HCT116 (cell line): ENCODE data around the gene FHOD3. TPM values are rescaled to one million over a fixed set of nuclear protein-coding genes. Genes with fewer than 3 reads are reported as not detected.

Experiments
- ATAC-seq: fragments of 200-7000 bp; cut with Tn5 transposase; 2 replicates; pipeline ENCODE4 v1.9.1; 2020; ENCODE audit warnings: mild to moderate bottlenecking, moderate library complexity
- BruUV-seq: library from RNA; stranded (reverse); fragments of 400-500 nt; replicated peaks from 2 replicates; lab custom pipeline; 2021; lab: Mats Ljungman, UMichigan
- CTCF ChIA-PET: fragments of 300-600 bp; sonication (Branson Sonifier 250); formaldehyde crosslinking; loops from one replicate; lab custom pipeline; 2021; ENCODE audit warnings: antibody characterized with exemption; lab: Charles Lee
- POLR2A ChIA-PET: fragments of 300-600, 350-600 bp; sonication (Branson Sonifier 250); formaldehyde crosslinking; loops from one replicate; lab custom pipeline; 2021; ENCODE audit warnings: antibody characterized with exemption; lab: Charles Lee
- RAD21 ChIA-PET, 2 experiments: fragments of 300-600 bp; sonication (Branson Sonifier 250); formaldehyde crosslinking; loops; one replicate each; lab custom pipeline; 2023; ENCODE audit warnings: low total read pairs in 2 of 2; ENCODE audit not compliant: uncharacterized antibody in 2 of 2, unreplicated experiment in 2 of 2, low non-redundant PET in 1 of 2; lab: Charles Lee
- DNase-seq: peaks from one replicate; pipeline ENCODE4 v3.0.0-alpha.2; 2010; ENCODE audit warnings: low read depth, low spot score
- H2AFZ ChIP-seq: fragments of 200-600 bp; shearing (Covaris generic), sonication (generic); 2 replicates; pipeline ENCODE4 v1.6.1; 2017; ENCODE audit warnings: low read depth, mixed run types, mixed read lengths, antibody characterized with exemption, low read length; ENCODE audit not compliant: poor library complexity, severe bottlenecking
- H3K27ac ChIP-seq: 2 replicates; pipeline ENCODE4 v1.5.1; 2012; ENCODE audit warnings: low read depth, low read length
- H3K27me3 ChIP-seq: fragments of 200-600 bp; sonication (generic); 2 replicates; pipeline ENCODE4 v1.6.1; 2016; ENCODE audit warnings: mixed run types, low read length, mixed read lengths; ENCODE audit not compliant: insufficient read depth
- H3K36me3 ChIP-seq, 2 experiments: fragments of 200-500 bp in 1 of 2; fragments of 200-600 bp in 1 of 2; sonication (Bioruptor generic) in 1 of 2; sonication (generic) in 1 of 2; 2 replicates each; pipeline versions ENCODE4 v1.5.1 to v1.6.1; 2014 to 2016; ENCODE audit warnings: low read length in 2 of 2, inconsistent platforms in 1 of 2, mixed read lengths in 1 of 2, mixed run types in 1 of 2; ENCODE audit not compliant: insufficient read depth in 2 of 2, control insufficient read depth in 1 of 2
- H3K4me1 ChIP-seq, 2 experiments: fragments of 200-600 bp in 1 of 2; sonication (generic) in 1 of 2; 2 replicates each; pipeline versions ENCODE4 v1.5.1 to v1.6.1; 2012 to 2017; ENCODE audit warnings: low read length in 2 of 2, inconsistent platforms in 1 of 2, mild to moderate bottlenecking in 1 of 2, mixed read lengths in 1 of 2, mixed run types in 1 of 2, moderate library complexity in 1 of 2; ENCODE audit not compliant: insufficient read depth in 2 of 2, control insufficient read depth in 1 of 2
- H3K4me2 ChIP-seq: fragments of 200-600 bp; sonication (generic); 2 replicates; pipeline ENCODE4 v1.6.1; 2017; ENCODE audit warnings: mixed run types, low read length, mixed read lengths
- H3K4me3 ChIP-seq, 2 experiments: fragments of 200-600 bp in 1 of 2; sonication (generic) in 1 of 2; replicated peaks in 1 of 2; 2 replicates each; pipeline ENCODE4 v1.5.1; 2011 to 2016; ENCODE audit warnings: low read length in 2 of 2, control low read depth in 1 of 2, low read depth in 1 of 2, mild to moderate bottlenecking in 1 of 2, mixed read lengths in 1 of 2, mixed run types in 1 of 2
- H3K79me2 ChIP-seq: fragments of 200-600 bp; sonication (generic); 2 replicates; pipeline ENCODE4 v1.6.1; 2017; ENCODE audit warnings: mild to moderate bottlenecking, mixed run types, low read length, moderate library complexity, mixed read lengths; ENCODE audit not compliant: insufficient read depth
- H3K9ac ChIP-seq: fragments of 200-600 bp; sonication (generic); 2 replicates; pipeline ENCODE4 v1.6.1; 2016; ENCODE audit warnings: low read length, mixed read lengths
- H3K9me2 ChIP-seq: fragments of 200-600 bp; sonication (generic), shearing (Covaris generic); 2 replicates; pipeline ENCODE4 v1.6.1; 2017; ENCODE audit warnings: mixed run types, mild to moderate bottlenecking, moderate library complexity; ENCODE audit not compliant: insufficient read depth
- H3K9me3 ChIP-seq, 2 experiments: fragments of 200-500 bp in 1 of 2; fragments of 200-600 bp in 1 of 2; sonication (Bioruptor generic) in 1 of 2; sonication (generic) in 1 of 2; 2 replicates each; pipeline ENCODE4 v1.6.1; 2014 to 2017; ENCODE audit warnings: low read length in 2 of 2, mixed read lengths in 2 of 2, inconsistent platforms in 1 of 2, low read depth in 1 of 2, mild to moderate bottlenecking in 1 of 2, mixed run types in 1 of 2, moderate library complexity in 1 of 2; ENCODE audit not compliant: control insufficient read depth in 1 of 2, insufficient read depth in 1 of 2
- H4K20me1 ChIP-seq: fragments of 200-600 bp; sonication (generic), shearing (Covaris generic); 2 replicates; pipeline ENCODE4 v1.6.1; 2017; ENCODE audit warnings: mixed run types, mild to moderate bottlenecking, moderate library complexity; ENCODE audit not compliant: insufficient read depth
- ATF3 ChIP-seq: IDR thresholded peaks from 2 replicates; pipeline ENCODE4 v1.6.1; 2012
- CBX3 ChIP-seq: IDR thresholded peaks from 2 replicates; pipeline ENCODE4 v1.6.1; 2012; ENCODE audit warnings: low read depth
- EGR1 ChIP-seq: IDR thresholded peaks from 2 replicates; pipeline ENCODE4 v1.6.1; 2012; ENCODE audit warnings: low read depth
- ELF1 ChIP-seq: IDR thresholded peaks from 2 replicates; pipeline ENCODE4 v1.6.1; 2012; ENCODE audit warnings: low read depth, borderline replicate concordance
- EZH2 ChIP-seq: fragments of 200-600 bp; sonication (generic); IDR thresholded peaks from 2 replicates; pipeline ENCODE4 v1.6.1; 2017; ENCODE audit warnings: antibody characterized with exemption, mixed run types
- EZH2phosphoT487 ChIP-seq: fragments of 200-600 bp; IDR thresholded peaks from 2 replicates; pipeline ENCODE4 v1.6.1; 2018; ENCODE audit warnings: antibody characterized with exemption, borderline replicate concordance
- FOSL1 ChIP-seq: IDR thresholded peaks from 2 replicates; pipeline ENCODE4 v1.6.1; 2012; ENCODE audit warnings: low read depth
- JUND ChIP-seq: IDR thresholded peaks from 2 replicates; pipeline ENCODE4 v1.6.1; 2012
- MAX ChIP-seq: IDR thresholded peaks from 2 replicates; pipeline ENCODE4 v1.6.1; 2012
- POLR2A ChIP-seq: IDR thresholded peaks from 2 replicates; pipeline ENCODE4 v1.7.0; 2011; ENCODE audit warnings: borderline replicate concordance; ENCODE audit not compliant: insufficient read depth, insufficient read length; ENCODE audit errors: extremely low read depth
- POLR2AphosphoS5 ChIP-seq: IDR thresholded peaks from 2 replicates; pipeline ENCODE4 v1.6.1; 2011; ENCODE audit warnings: mild to moderate bottlenecking, low read depth, low read length, moderate library complexity
- REST ChIP-seq: IDR thresholded peaks from 2 replicates; pipeline ENCODE4 v1.6.1; 2012; ENCODE audit warnings: low read depth
- SP1 ChIP-seq: IDR thresholded peaks from 2 replicates; pipeline ENCODE4 v1.6.1; 2012; ENCODE audit warnings: low read depth
- SRF ChIP-seq: IDR thresholded peaks from 2 replicates; pipeline ENCODE4 v1.6.1; 2012; ENCODE audit warnings: low read depth
- TCF7L2 ChIP-seq: IDR thresholded peaks from 2 replicates; pipeline ENCODE4 v1.7.0; 2011; ENCODE audit warnings: borderline replicate concordance, inconsistent platforms; ENCODE audit not compliant: insufficient read depth, insufficient read length; ENCODE audit errors: extremely low read depth
- YY1 ChIP-seq: IDR thresholded peaks from 2 replicates; pipeline ENCODE4 v1.6.1; 2011; ENCODE audit warnings: low read length, low read depth, moderate library complexity, mild to moderate bottlenecking; ENCODE audit not compliant: insufficient replicate concordance; ENCODE audit errors: extremely low read depth
- intact Hi-C: fragments of 100-400 bp; cut with micrococcal nuclease; formaldehyde crosslinking; loops from 2 replicates; pipeline ENCODE4 v1.10.0; 2022
- total RNA-seq: library from RNA; stranded (reverse); gene quantifications from one replicate; pipeline ENCODE4 v1.2.1, GENCODE V29; 2021; ENCODE audit not compliant: unreplicated experiment
- TF ChIP-seq, protein P1 (sequence below), 3 experiments: fragments of 200-600 bp in 1 of 3; sonication (generic) in 1 of 3; IDR thresholded peaks in 2 of 3; conservative IDR thresholded peaks in 1 of 3; 2 replicates each; pipeline ENCODE4 v1.5.1; 2012 to 2017; ENCODE audit warnings: low read depth in 2 of 3, low read length in 2 of 3, antibody characterized with exemption in 1 of 3, borderline replicate concordance in 1 of 3, control low read depth in 1 of 3, mild to moderate bottlenecking in 1 of 3, mixed read lengths in 1 of 3, mixed run types in 1 of 3, moderate library complexity in 1 of 3; ENCODE audit not compliant: insufficient read depth in 1 of 3
- TF ChIP-seq, protein P2 (sequence below): IDR thresholded peaks from 2 replicates; pipeline ENCODE4 v1.6.1; 2011; ENCODE audit warnings: mild to moderate bottlenecking, low read length, moderate library complexity; ENCODE audit not compliant: insufficient replicate concordance; ENCODE audit errors: extremely low read depth

FHOD3 gene
- total RNA-seq, 1 experiment from 2014 or later = 4.0 TPM

DNA sequence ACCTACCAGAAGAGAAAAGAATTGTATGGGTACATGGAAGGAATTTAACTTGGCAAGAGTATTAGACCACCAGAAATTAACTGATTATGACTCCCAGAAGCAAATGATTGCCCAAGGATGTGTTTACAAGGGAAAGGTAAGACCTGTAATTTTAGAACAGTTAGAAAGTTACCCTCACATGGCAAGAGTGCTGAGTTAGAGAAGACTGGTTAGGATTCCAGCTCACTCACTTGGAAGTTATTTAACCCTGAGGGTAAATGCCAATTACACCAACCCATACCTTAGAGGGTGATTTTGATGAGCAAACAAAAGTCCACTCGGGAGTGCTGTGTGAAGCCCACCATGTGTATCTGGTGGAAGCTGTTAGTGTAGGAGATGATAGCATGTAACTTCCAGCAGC is 361.1 kb downstream of the FHOD3 start:
- ChIA-PET RAD21 (no interaction called here), CTCF (no interaction called here), POLR2A (no interaction called here)
- Histone ChIP-seq H4K20me1 (no peaks in the 10 kb centered on the region), H3K9me3 (no peaks in the 10 kb centered on the region), H3K4me1 (no peaks in the 10 kb centered on the region), H2AFZ (no peak overlapping the region), H3K79me2 (no peaks in the 10 kb centered on the region), H3K4me3 (no peak overlapping the region), H3K4me2 (no peak overlapping the region), H3K27me3 (peaks cover 4% of the 10 kb centered on the region; the same call in 1 of the 2 replicates), H3K9ac (no peak overlapping the region), H3K36me3 (no peaks in the 10 kb centered on the region), H3K27ac (no peak overlapping the region), H3K9me2 (no peaks in the 10 kb centered on the region)
- no TSS peak for BruUV-seq
- no peak for DNase-seq
- intact Hi-C loops = no loop called here
- no peak for ATAC-seq
- TF ChIP-seq, protein P1, sequence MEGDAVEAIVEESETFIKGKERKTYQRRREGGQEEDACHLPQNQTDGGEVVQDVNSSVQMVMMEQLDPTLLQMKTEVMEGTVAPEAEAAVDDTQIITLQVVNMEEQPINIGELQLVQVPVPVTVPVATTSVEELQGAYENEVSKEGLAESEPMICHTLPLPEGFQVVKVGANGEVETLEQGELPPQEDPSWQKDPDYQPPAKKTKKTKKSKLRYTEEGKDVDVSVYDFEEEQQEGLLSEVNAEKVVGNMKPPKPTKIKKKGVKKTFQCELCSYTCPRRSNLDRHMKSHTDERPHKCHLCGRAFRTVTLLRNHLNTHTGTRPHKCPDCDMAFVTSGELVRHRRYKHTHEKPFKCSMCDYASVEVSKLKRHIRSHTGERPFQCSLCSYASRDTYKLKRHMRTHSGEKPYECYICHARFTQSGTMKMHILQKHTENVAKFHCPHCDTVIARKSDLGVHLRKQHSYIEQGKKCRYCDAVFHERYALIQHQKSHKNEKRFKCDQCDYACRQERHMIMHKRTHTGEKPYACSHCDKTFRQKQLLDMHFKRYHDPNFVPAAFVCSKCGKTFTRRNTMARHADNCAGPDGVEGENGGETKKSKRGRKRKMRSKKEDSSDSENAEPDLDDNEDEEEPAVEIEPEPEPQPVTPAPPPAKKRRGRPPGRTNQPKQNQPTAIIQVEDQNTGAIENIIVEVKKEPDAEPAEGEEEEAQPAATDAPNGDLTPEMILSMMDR (IDR thresholded peaks at IDR 0.05 in 2 of 3, conservative IDR thresholded peaks at IDR 0.05 in 1 of 3; ENCODE audit: borderline replicate concordance in 1 of 3, insufficient read depth in 1 of 3, low read depth in 2 of 3, low read length in 2 of 3) = no peak
- no peak for TF ChIP-seq EGR1
- no peak for TF ChIP-seq MAX
- no peak for TF ChIP-seq ATF3
- no peak for TF ChIP-seq REST
- no peak for TF ChIP-seq YY1
- no peak for TF ChIP-seq TCF7L2
- no peak for TF ChIP-seq JUND
- no peak for TF ChIP-seq SP1
- no peak for TF ChIP-seq FOSL1
- TF ChIP-seq ELF1 = no peak
- TF ChIP-seq CBX3 = no peak
- TF ChIP-seq, protein P2, sequence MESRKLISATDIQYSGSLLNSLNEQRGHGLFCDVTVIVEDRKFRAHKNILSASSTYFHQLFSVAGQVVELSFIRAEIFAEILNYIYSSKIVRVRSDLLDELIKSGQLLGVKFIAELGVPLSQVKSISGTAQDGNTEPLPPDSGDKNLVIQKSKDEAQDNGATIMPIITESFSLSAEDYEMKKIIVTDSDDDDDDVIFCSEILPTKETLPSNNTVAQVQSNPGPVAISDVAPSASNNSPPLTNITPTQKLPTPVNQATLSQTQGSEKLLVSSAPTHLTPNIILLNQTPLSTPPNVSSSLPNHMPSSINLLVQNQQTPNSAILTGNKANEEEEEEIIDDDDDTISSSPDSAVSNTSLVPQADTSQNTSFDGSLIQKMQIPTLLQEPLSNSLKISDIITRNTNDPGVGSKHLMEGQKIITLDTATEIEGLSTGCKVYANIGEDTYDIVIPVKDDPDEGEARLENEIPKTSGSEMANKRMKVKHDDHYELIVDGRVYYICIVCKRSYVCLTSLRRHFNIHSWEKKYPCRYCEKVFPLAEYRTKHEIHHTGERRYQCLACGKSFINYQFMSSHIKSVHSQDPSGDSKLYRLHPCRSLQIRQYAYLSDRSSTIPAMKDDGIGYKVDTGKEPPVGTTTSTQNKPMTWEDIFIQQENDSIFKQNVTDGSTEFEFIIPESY = no peak
- no peak for TF ChIP-seq EZH2
- TF ChIP-seq EZH2phosphoT487 = no peak
- TF ChIP-seq SRF = no peak
- TF ChIP-seq POLR2AphosphoS5 = no peak
- no peak for TF ChIP-seq POLR2A
